DND-41 (cell line): ENCODE data around the gene TBC1D1.

ENCODE experiments used
- ATAC-seq: fragments of 200-7000 bp; cut with Tn5 transposase; 3 replicates; pipeline ENCODE4 v1.9.1; 2021; ENCODE audit warnings: low read depth; ENCODE audit not compliant: insufficient read depth
- DNase-seq: peaks from one replicate; pipeline ENCODE4 v3.0.0-alpha.2; 2020
- H2AFZ ChIP-seq: 2 replicates; pipeline ENCODE4 v1.6.0; 2012; ENCODE audit warnings: low read depth, low read length
- H3K27ac ChIP-seq: 2 replicates; pipeline ENCODE4 v1.5.1; 2012; ENCODE audit warnings: low read length, inconsistent platforms
- H3K27me3 ChIP-seq: fragments of 200-600 bp; sonication (generic); 2 replicates; pipeline ENCODE4 v1.6.0; 2012; ENCODE audit warnings: low read length, mild to moderate bottlenecking, inconsistent platforms; ENCODE audit not compliant: insufficient read depth, poor library complexity
- H3K36me3 ChIP-seq: 2 replicates; pipeline ENCODE4 v1.5.1; 2012; ENCODE audit warnings: low read length, inconsistent platforms; ENCODE audit not compliant: insufficient read depth
- H3K4me1 ChIP-seq: 2 replicates; pipeline ENCODE4 v1.5.1; 2012; ENCODE audit warnings: mild to moderate bottlenecking, low read length; ENCODE audit not compliant: insufficient read depth
- H3K4me2 ChIP-seq: 2 replicates; pipeline ENCODE4 v1.6.0; 2012; ENCODE audit warnings: mild to moderate bottlenecking, moderate library complexity, low read length, inconsistent platforms; ENCODE audit not compliant: insufficient read depth
- H3K4me3 ChIP-seq, 2 experiments: fragments of 200-600 bp in 1 of 2; shearing (Covaris generic) in 1 of 2; 2 replicates each; pipeline ENCODE4 v1.5.1; 2012 to 2016; ENCODE audit warnings: inconsistent platforms in 2 of 2, low read length in 2 of 2, mild to moderate bottlenecking in 2 of 2, low read depth in 1 of 2, moderate library complexity in 1 of 2
- H3K79me2 ChIP-seq: 2 replicates; pipeline ENCODE4 v1.6.0; 2012; ENCODE audit warnings: low read length, inconsistent platforms; ENCODE audit not compliant: insufficient read depth
- H3K9ac ChIP-seq: 2 replicates; pipeline ENCODE4 v1.6.0; 2012; ENCODE audit warnings: low read depth, mild to moderate bottlenecking, inconsistent platforms, low read length, moderate library complexity
- H3K9me3 ChIP-seq: 2 replicates; pipeline ENCODE4 v1.5.1; 2012; ENCODE audit warnings: low read length, moderate library complexity, mild to moderate bottlenecking, inconsistent platforms; ENCODE audit not compliant: insufficient read depth, severe bottlenecking
- H4K20me1 ChIP-seq: 2 replicates; pipeline ENCODE4 v1.6.0; 2012; ENCODE audit warnings: low read length; ENCODE audit not compliant: insufficient read depth
- CTCF ChIP-seq: IDR thresholded peaks from 2 replicates; pipeline ENCODE4 v1.5.1; 2012; ENCODE audit warnings: borderline replicate concordance, low read length, moderate library complexity, mild to moderate bottlenecking; ENCODE audit not compliant: poor library complexity, severe bottlenecking; ENCODE audit errors: extremely low read depth
- EZH2 ChIP-seq: IDR thresholded peaks from 3 replicates; pipeline ENCODE4 v1.6.1; 2012; ENCODE audit warnings: borderline replicate concordance, low read depth, mild to moderate bottlenecking, moderate library complexity, low read length, inconsistent platforms; ENCODE audit not compliant: severe bottlenecking

Gene TBC1D1

GRCh38 chr4:38120772-38121171, 229.9 kb downstream of the TBC1D1 start:
- no peak for TF ChIP-seq CTCF
- no peak for TF ChIP-seq EZH2
- no peak overlapping the region for H3K4me2 ChIP-seq

GRCh38 chr4:38122060-38122459, 231.2 kb downstream of the TBC1D1 start:
- Histone ChIP-seq H3K9ac (no peak overlapping the region), H4K20me1 (no peaks in the 10 kb centered on the region), H3K4me1 (no peaks in the 10 kb centered on the region), H3K27ac (no peak overlapping the region), H3K9me3 (no peaks in the 10 kb centered on the region), H3K79me2 (no peaks in the 10 kb centered on the region), H3K4me3 (no peak overlapping the region), H3K4me2 (no peak overlapping the region), H3K36me3 (peaks cover 63% of the 10 kb centered on the region), H2AFZ (no peak overlapping the region), H3K27me3 (no peaks in the 10 kb centered on the region)
- TF ChIP-seq CTCF = no peak
- TF ChIP-seq EZH2 = no peak
- DNase-seq = no peak
- ATAC-seq = no peak

More at GRCh38 chr4:38120772-38121171, 229.9 kb downstream of the TBC1D1 start:
- Histone ChIP-seq H3K27me3 (no peaks in the 10 kb centered on the region), H2AFZ (no peak overlapping the region), H3K9me3 (no peaks in the 10 kb centered on the region), H3K9ac (no peak overlapping the region), H3K27ac (no peak overlapping the region), H3K4me3 (no peak overlapping the region), H3K79me2 (no peaks in the 10 kb centered on the region), H3K4me1 (no peaks in the 10 kb centered on the region), H4K20me1 (no peaks in the 10 kb centered on the region), H3K36me3 (peaks cover 65% of the 10 kb centered on the region)
- ATAC-seq (no peak), DNase-seq (no peak)

GRCh38 chr4:38123555-38123954, 232.7 kb downstream of the TBC1D1 start:
- Histone ChIP-seq H3K9ac (no peak overlapping the region), H2AFZ (no peak overlapping the region), H3K27ac (no peak overlapping the region), H3K79me2 (no peaks in the 10 kb centered on the region), H3K36me3 (peaks cover 55% of the 10 kb centered on the region), H3K9me3 (no peaks in the 10 kb centered on the region), H4K20me1 (no peaks in the 10 kb centered on the region), H3K4me2 (no peak overlapping the region), H3K4me3 (no peak overlapping the region), H3K27me3 (no peaks in the 10 kb centered on the region), H3K4me1 (no peaks in the 10 kb centered on the region)
- DNase-seq (no peak), ATAC-seq (peak; percentile 31; the same call in 1 of the 3 replicates)
- TF ChIP-seq EZH2 (no peak), CTCF (no peak)

GRCh38 chr4:38124961-38125360, 234.1 kb downstream of the TBC1D1 start:
- DNase-seq (no peak), ATAC-seq (no peak)
- Histone ChIP-seq H3K27me3 (no peaks in the 10 kb centered on the region), H4K20me1 (no peaks in the 10 kb centered on the region), H3K79me2 (no peaks in the 10 kb centered on the region), H3K27ac (no peak overlapping the region), H2AFZ (no peak overlapping the region), H3K4me3 (no peak overlapping the region), H3K4me1 (no peaks in the 10 kb centered on the region), H3K9ac (no peak overlapping the region), H3K4me2 (no peak overlapping the region), H3K36me3 (peaks cover 55% of the 10 kb centered on the region), H3K9me3 (no peaks in the 10 kb centered on the region)
- TF ChIP-seq EZH2 (no peak), CTCF (no peak)
